KOPT-K1 (cell line): ENCODE data around the gene DCX.

Source experiments
- H3K27ac ChIP-seq: fragments of 200-600 bp; sonication (generic); 2 replicates; pipeline ENCODE4 v1.5.1; 2016; ENCODE audit warnings: antibody characterized with exemption, mild to moderate bottlenecking, low read depth, low read length; ENCODE audit not compliant: poor library complexity, severe bottlenecking
- H3K36me3 ChIP-seq: fragments of 200-600 bp; sonication (generic); 2 replicates; pipeline ENCODE4 v1.5.1; 2017; ENCODE audit warnings: antibody characterized with exemption, mild to moderate bottlenecking, low read length, moderate library complexity; ENCODE audit not compliant: insufficient read depth
- H3K9me3 ChIP-seq: fragments of 200-600 bp; sonication (generic); 2 replicates; pipeline ENCODE4 v1.5.1; 2017; ENCODE audit warnings: antibody characterized with exemption, low read length, mild to moderate bottlenecking; ENCODE audit not compliant: insufficient read depth, poor library complexity, severe bottlenecking

The DCX gene

DNA sequence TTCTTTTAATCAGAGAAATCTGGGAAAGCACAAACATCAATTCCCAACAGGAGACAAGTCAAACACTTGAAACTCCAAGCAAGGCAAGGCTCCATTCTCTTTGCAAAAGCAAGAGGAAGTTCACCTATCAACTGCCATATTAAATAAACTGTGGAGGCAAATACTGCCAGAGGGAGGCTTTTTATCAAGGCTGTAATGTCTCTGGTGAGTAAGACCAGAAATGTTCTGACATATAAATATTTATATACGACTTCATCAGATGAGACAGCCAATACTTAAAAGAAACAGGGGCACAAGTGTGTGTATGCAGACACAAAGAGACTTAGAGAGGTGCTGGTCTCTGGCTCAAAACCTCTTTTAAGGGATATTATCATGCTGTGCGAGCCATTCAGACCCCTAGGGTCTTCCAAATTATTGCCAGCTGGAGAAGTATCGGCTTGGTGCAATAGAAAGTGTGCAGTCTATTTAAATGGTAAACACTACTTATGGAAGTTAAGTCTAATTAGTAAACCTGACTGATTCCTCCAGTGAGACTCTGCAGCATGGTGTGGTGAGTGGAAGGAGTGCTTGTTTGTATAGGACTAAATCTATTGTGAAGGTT, 24.4 kb downstream of the DCX start:
- Histone ChIP-seq H3K9me3 (no peaks in the 10 kb centered on the region), H3K36me3 (no peaks in the 10 kb centered on the region), H3K27ac (no peak overlapping the region)

DNA sequence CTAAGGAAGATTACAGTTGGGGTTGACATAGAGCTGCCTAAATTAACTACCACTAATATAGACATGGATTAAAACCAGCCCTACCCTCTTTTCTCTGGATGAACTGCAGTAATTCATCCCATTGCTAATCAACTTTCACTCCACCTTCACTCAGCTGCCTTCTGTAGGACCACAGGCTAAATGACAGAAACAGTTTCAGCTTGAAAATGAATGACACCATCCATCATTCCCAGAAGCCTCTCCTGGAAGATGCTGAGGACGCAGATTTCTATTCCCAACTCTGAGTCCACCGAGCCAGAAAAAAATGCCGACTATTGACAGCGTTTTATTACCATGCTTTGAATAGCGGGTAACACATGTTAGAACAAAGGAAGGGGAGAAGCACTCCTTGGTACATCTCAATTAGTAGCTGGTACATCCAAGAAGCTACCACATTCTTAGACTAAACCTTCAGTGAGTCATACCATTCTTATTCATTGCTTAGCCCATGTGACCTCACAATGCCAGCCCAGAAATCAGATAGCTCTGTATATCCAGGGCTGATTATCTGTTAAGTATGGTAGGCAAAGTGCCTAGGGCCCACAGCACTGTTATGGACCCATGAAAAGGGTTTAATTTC, 25.3 kb downstream of the DCX start:
- Histone ChIP-seq H3K27ac (no peak overlapping the region), H3K36me3 (no peaks in the 10 kb centered on the region), H3K9me3 (no peaks in the 10 kb centered on the region)

DNA sequence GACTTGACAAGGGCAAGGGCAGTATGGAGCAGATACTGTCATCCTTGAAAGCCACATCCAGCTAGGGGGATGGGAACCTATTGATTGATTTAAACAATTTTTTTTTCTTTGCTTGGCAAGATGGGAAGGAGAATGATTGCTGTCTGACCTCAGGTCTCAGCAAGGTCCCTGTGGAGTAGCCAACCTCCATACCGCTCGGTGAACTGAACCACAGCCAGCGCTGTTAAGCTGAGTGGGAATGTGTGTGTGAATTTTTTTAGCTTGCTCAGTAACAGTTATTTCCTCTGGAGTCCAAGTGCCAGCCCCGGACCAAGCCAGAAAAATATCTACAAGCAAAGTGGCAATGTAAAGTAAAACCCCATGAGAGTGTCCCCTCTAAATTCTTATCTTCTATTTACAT, 25.9 kb downstream of the DCX start:
- no peaks in the 10 kb centered on the region for H3K9me3 ChIP-seq
- no peaks in the 10 kb centered on the region for H3K36me3 ChIP-seq
- no peak overlapping the region for H3K27ac ChIP-seq

DNA sequence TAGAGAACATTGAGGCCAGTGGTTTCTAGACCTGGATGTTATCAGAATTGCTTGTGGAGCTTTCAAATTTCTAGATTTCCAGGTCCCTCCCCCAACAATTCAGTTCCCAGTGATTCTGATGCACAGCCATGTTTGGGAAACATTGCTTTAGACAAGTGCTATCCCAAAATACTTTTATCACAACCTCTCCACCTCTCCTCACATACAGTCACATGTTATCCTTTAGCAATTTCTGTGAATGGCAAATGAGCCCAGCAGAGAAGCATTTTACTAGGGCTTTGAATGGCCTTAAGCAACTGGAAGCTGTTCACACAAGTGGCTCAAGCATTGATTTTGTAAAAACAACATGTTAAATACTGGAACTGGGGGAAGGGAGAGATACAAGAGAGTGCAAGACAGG, 29.7 kb downstream of the DCX start:
- Histone ChIP-seq H3K27ac (no peak overlapping the region), H3K36me3 (no peaks in the 10 kb centered on the region), H3K9me3 (no peaks in the 10 kb centered on the region)

DNA sequence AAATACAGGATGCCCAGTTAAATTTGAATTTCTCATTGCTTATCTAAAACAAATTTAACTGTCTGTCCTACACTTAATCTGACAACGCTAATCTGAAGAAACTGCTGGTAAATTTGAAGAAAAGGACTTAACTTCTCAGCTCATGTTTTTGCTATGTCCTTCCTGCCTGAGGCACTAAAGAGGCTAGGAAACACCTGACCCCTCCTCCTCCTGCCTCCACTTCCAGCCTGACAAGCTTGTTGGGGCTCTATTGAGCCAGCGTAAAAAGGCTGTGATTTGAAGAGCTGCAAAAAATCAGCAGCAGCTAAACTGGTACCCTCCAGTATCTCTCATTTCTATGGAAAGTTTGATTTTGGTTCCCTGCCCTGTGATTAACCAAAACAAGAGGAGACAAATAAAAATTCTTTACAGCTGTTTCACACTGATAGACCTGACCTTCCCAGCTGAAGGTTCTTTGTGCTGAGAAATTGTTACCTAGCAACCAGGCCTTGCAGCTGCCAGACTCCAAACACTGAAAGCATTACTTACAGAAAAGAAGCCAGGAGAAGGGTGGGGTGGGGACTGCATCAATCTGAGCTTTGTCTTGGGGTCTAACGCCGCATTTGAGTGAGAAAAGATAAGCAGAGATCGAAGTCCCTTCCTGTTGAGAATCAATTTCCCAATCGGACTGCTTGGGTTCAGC, 35.0 kb downstream of the DCX start:
- Histone ChIP-seq H3K27ac (no peak overlapping the region), H3K36me3 (no peaks in the 10 kb centered on the region), H3K9me3 (no peaks in the 10 kb centered on the region)

DNA sequence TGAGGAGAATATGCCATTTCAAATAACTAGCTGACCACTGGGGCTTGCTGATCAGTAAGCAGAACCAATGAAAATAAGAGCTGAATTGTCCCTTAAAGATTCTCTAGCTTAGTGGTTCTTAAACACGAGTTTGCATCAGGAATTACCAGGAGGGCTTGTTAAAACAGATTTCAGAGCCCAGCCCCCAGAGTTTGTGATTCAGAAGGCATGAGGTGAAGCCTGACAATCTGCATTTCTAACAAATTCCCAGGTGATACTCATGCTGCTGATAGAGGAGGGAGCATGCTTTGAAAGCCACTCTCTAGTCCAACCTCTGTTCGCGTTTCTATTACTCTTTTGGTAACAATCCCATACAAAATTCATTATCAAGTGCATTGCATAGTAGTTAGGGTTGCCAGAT, 35.5 kb downstream of the DCX start:
- Histone ChIP-seq H3K9me3 (no peaks in the 10 kb centered on the region), H3K36me3 (no peaks in the 10 kb centered on the region), H3K27ac (no peak overlapping the region)

DNA sequence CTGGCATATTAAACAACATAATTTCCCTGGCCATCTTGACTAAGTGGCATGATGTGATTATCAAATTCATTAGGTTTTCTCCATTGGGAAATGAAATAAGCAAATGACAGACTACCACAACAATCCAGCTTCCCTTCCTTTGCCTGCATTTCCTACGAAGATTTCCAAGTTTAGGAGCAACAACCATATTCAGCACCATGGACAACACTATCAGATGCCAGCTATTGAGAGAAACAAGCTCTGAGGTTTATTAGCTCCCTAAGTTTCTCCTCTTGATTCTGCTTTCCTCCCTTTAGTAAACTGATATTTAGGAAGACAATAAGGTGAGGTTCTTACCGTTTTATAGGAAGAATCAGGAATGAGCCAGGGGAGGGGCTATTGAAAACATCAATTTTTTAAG, 36.2 kb downstream of the DCX start:
- H3K9me3 ChIP-seq: no peaks in the 10 kb centered on the region

DNA sequence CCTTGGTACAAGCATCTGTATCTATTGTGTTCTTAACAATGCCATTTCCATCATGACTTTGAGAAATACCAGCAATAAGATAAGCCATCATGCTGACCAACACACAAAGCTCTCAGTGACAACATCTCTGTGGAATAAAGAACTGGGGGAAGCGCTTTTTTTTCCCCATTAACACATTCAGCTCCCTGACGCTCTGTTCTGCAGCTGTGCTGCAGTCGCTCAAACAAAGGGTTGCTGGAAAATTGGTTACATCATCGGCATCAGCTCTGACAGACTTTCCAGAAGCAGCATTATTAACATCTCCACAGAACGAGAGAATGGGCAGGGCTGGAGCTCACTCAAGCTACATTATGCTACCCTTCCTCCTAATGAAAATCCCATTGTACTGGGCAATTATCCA, 39.9 kb downstream of the DCX start:
- Histone ChIP-seq H3K9me3 (no peaks in the 10 kb centered on the region), H3K27ac (no peak overlapping the region), H3K36me3 (no peaks in the 10 kb centered on the region)

More for the DNA sequence above, 36.2 kb downstream of the DCX start:
- no peaks in the 10 kb centered on the region for H3K36me3 ChIP-seq
- H3K27ac ChIP-seq: no peak overlapping the region

DNA sequence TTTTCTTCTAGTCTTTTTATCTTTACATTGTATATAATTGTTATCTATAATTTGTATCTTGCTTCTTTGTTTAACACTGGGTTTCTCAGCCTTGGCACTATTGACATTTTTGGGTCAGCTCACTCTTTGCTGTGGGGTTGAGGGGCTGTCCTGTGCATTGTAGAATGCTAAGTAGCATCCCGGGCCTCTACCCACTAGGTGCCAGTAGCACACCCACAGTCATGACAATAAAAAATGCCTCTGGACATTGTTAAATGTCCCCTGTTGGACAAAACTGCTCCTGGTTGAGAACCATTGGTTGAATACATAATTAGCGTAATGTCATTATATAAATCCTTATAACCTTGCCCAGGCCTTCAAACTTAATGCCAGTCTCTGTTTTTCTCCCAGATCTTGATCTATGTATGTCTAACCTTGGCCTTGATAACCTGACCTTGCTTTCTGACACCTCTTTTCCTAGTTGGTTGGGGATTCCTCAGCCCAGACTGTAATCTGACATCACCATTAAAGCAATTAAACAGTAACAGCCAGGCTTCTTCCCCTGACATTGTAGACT, 46.1 kb downstream of the DCX start:
- H3K36me3 ChIP-seq: no peaks in the 10 kb centered on the region
- no peak overlapping the region for H3K27ac ChIP-seq
- no peaks in the 10 kb centered on the region for H3K9me3 ChIP-seq

DNA sequence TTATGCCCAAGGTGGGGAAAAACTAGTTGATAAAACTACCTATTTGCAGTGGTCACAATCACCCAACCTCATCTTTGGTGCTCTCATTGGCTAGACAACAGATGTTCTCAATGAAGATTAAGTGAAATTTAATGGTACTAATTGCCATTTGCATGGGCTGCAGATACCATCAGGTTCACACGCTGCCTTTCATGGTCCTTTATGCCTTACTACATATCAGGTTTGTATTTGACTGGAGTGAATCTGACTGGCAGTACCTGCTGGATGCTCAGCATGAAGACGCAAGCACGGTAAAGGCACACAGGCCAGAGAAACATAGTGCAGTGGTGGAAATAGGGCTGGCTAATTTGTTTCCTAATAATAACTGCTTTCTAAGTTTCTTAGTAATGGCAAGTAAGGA, 48.3 kb downstream of the DCX start:
- Histone ChIP-seq H3K27ac (no peak overlapping the region), H3K36me3 (no peaks in the 10 kb centered on the region), H3K9me3 (no peaks in the 10 kb centered on the region)

DNA sequence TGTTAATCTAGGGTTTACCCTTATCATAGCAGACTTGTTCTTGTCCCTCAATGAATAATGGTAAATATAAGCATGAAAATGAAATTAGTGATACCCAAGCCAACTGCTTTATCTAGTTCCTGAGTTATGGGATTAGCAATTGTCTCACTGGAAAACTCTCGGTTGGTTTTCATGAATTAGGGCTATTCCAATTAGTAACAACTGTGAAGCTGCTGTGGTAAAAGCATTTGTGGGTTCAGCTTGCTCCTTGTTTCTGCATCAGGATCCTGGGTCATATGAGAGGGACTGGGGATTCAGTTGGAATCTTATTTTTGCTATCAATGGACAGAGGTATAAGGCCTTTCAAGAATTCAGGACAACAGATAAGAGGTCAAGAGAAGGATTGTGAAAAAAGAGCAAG, 50.2 kb downstream of the DCX start:
- Histone ChIP-seq H3K36me3 (no peaks in the 10 kb centered on the region), H3K27ac (no peak overlapping the region), H3K9me3 (no peaks in the 10 kb centered on the region)

DNA sequence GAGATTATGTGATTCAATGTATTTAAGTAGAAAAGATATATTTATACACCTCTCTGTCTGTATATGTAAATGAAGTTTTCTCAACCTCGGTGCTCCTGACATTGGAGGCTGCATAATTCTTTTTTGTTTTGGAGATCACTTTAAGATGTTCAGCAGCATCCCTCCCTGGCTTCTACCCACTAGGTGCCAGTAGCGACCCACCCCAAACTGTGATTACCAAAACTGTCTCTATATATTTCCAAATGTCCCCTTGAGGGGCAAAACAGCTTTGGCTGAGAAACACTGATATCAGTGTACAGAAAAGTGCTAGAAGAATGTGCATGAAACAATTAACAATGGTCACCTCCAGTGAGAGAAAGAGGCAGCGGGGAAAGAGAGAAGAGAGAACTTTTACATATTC, 51.2 kb downstream of the DCX start:
- Histone ChIP-seq H3K9me3 (no peaks in the 10 kb centered on the region), H3K36me3 (no peaks in the 10 kb centered on the region), H3K27ac (no peak overlapping the region)

DNA sequence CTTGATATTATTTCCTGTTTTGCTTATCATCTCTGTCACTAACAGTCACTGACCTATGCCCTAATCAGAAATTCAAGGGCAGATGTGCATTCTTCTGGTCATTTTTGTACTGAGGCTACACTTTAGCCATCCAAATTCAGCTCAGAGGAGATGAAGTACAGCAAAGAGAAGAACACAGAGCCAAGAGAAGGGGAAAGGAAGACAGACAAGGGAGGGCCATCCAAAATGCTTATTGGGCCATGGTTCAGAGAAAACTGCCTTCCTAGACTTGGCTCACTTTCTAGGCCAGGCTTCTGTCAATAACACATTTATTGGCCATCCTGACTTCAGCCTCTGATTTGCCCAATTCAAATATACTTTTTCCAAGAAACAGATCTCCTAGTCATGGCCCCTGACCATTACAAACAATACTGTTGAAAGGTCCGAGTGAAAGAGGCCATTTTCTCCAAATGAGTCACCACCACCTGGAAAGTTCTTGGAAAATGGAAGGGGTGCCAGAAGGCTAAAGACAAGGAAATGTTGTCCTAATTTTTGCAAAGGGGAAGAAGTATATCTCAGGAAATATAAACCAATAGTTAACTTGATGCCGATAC, 56.4 kb downstream of the DCX start:
- Histone ChIP-seq H3K27ac (no peak overlapping the region), H3K9me3 (no peaks in the 10 kb centered on the region), H3K36me3 (no peaks in the 10 kb centered on the region)

DNA sequence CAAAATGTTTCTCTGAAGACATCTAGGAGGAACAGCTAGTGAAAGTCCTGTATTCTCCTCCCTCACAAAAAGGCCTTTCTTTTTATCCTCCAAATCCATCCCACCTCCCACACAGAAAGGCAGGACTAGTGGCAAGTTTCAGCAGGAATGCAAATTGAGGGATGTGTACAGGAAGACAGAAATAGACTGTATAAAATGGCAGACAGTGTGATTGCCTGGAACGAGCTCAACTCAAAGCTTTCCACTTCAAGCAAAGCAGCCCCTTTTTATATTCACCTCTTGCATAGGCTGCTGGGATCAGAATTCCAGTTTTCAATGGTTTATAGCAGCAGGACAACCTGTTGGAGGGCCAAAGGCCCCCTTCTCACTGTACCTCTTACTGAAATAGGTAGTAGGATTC, 57.5 kb downstream of the DCX start:
- no peaks in the 10 kb centered on the region for H3K36me3 ChIP-seq
- H3K27ac ChIP-seq: no peak overlapping the region
- no peaks in the 10 kb centered on the region for H3K9me3 ChIP-seq

DNA sequence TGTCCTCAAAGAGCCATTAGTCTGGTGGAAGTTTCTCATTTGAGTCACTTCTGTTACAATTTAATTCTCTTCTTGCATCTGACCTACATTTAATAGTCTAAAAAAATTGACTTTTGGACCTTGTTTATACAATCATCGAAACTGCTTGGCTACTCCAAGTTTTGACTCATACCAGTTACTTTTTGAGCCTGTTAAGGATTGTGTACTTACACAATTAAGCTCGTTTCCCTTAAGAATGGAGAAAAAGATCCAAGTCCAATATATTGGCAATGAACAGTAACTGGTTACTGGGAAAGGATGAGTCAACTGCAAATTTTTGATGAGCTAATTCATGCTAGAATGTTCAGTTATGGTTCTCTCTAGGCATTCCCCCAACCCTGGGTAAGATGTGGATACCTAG, 58.2 kb downstream of the DCX start:
- no peaks in the 10 kb centered on the region for H3K9me3 ChIP-seq
- H3K36me3 ChIP-seq: no peaks in the 10 kb centered on the region
- no peak overlapping the region for H3K27ac ChIP-seq
